ENCODE results near the gene NKTR. TPM values are rescaled to one million over a fixed set of nuclear protein-coding genes. Genes with fewer than 3 reads are reported as not detected.
A peak's percentile ranks its signal among the peaks of the same experiment; 100 is the strongest.

The NKTR gene
- total and polyA plus RNA-seq, 2 of the 13 experiments (the other 11 are each of a cell fraction or from before 2014, with no cell fraction given) = 41.3 to 59.6 TPM

- TF ChIP-seq ZNF781 (CRISPR knock-in tag; IDR thresholded peaks at IDR 0.05; ENCODE audit: borderline replicate concordance, not compliant biosample characterization) = no peak
- TF ChIP-seq TBP (CRISPR knock-in tag; IDR thresholded peaks at IDR 0.05) = no peak
- TF ChIP-seq PAF1 (CRISPR knock-in tag; IDR thresholded peaks at IDR 0.05) = no peak
- no peak for TF ChIP-seq ZNF691 (CRISPR knock-in tag; IDR thresholded peaks at IDR 0.05; ENCODE audit: borderline replicate concordance, low read depth)
- peak; percentile 80 for TF ChIP-seq RFX3 (CRISPR knock-in tag; IDR thresholded peaks at IDR 0.05)
- TF ChIP-seq NR1H2 (CRISPR knock-in tag; IDR thresholded peaks at IDR 0.05; ENCODE audit: borderline replicate concordance, low read depth) = no peak
- TF ChIP-seq, protein P1, sequence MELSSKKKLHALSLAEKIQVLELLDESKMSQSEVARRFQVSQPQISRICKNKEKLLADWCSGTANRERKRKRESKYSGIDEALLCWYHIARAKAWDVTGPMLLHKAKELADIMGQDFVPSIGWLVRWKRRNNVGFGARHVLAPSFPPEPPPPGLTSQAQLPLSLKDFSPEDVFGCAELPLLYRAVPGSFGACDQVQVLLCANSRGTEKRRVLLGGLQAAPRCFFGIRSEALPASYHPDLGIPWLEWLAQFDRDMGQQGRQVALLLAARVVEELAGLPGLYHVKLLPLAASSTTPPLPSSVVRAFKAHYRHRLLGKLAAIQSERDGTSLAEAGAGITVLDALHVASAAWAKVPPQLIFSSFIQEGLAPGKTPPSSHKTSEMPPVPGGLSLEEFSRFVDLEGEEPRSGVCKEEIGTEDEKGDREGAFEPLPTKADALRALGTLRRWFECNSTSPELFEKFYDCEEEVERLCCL (CRISPR knock-in tag; IDR thresholded peaks at IDR 0.05; ENCODE audit: borderline replicate concordance) = no peak
- TF ChIP-seq MAFK (conservative IDR thresholded peaks at IDR 0.05 in 1 of 2, IDR thresholded peaks at IDR 0.05 in 1 of 2; ENCODE audit: low read length in 2 of 2) = no peak
- TF ChIP-seq, protein P2, sequence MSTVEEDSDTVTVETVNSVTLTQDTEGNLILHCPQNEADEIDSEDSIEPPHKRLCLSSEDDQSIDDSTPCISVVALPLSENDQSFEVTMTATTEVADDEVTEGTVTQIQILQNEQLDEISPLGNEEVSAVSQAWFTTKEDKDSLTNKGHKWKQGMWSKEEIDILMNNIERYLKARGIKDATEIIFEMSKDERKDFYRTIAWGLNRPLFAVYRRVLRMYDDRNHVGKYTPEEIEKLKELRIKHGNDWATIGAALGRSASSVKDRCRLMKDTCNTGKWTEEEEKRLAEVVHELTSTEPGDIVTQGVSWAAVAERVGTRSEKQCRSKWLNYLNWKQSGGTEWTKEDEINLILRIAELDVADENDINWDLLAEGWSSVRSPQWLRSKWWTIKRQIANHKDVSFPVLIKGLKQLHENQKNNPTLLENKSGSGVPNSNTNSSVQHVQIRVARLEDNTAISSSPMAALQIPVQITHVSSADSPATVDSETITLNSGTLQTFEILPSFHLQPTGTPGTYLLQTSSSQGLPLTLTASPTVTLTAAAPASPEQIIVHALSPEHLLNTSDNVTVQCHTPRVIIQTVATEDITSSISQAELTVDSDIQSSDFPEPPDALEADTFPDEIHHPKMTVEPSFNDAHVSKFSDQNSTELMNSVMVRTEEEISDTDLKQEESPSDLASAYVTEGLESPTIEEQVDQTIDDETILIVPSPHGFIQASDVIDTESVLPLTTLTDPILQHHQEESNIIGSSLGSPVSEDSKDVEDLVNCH (CRISPR knock-in tag; IDR thresholded peaks at IDR 0.05) = no peak
- no peak; the same call in 1 of the 2 replicates for TF ChIP-seq ZNF564 (CRISPR knock-in tag; IDR thresholded peaks at IDR 0.05)
- TF ChIP-seq ZNF7 (CRISPR knock-in tag; IDR thresholded peaks at IDR 0.05) = 0 out of 2 replicates have a peak, but pooled peaks have one; percentile 18
- peak; percentile 79; the same call in 1 of the 2 replicates for TF ChIP-seq MXD1 (CRISPR knock-in tag; IDR thresholded peaks at IDR 0.05)
- no peak for TF ChIP-seq SRF (IDR thresholded peaks at IDR 0.05; ENCODE audit: low read depth, low read length)
- TF ChIP-seq TFDP1 (CRISPR knock-in tag; IDR thresholded peaks at IDR 0.05; ENCODE audit: borderline replicate concordance) = peak; percentile 86; the same call in 1 of the 2 replicates
- no peak for TF ChIP-seq ZFP82 (CRISPR knock-in tag; IDR thresholded peaks at IDR 0.05; ENCODE audit: borderline replicate concordance)
- peak; percentile 64; the same call in 1 of the 2 replicates for TF ChIP-seq SIN3A (IDR thresholded peaks at IDR 0.05; ENCODE audit: borderline replicate concordance, low read depth, low read length)
- TF ChIP-seq ZNF567 (CRISPR knock-in tag; IDR thresholded peaks at IDR 0.05; ENCODE audit: borderline replicate concordance) = no peak; the same call in 1 of the 2 replicates
- peak; percentile 32 for TF ChIP-seq HDAC2 (CRISPR knock-in tag; IDR thresholded peaks at IDR 0.05)
- TF ChIP-seq, protein P3, sequence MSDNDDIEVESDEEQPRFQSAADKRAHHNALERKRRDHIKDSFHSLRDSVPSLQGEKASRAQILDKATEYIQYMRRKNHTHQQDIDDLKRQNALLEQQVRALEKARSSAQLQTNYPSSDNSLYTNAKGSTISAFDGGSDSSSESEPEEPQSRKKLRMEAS (IDR thresholded peaks at IDR 0.05) = no peak; the same call in 1 of the 2 replicates
- no peak for TF ChIP-seq ZNF616 (CRISPR knock-in tag; IDR thresholded peaks at IDR 0.05; ENCODE audit: low read depth)
- peak; percentile 74; the same call in 1 of the 2 replicates for TF ChIP-seq ZNF619 (CRISPR knock-in tag; IDR thresholded peaks at IDR 0.05)
- no peak for TF ChIP-seq IKZF1 (IDR thresholded peaks at IDR 0.05)
- TF ChIP-seq ZNF24 (IDR thresholded peaks at IDR 0.05) = no peak
- peak; percentile 58 for TF ChIP-seq STAG1 (CRISPR knock-in tag; IDR thresholded peaks at IDR 0.05)
These were observed 18.6 kb upstream of the NKTR start, which contains the start of gene SEC22C (continued) for GRCh38 chr3:42581709-42582473.
